ENCODE measurements around the gene SNX30.

Gene SNX30

GRCh38 chr9:112789891-112790774 lies 39.6 kb downstream of the SNX30 start:
- Histone ChIP-seq H3K27me3 (replicated peaks; ENCODE audit: control insufficient read depth, insufficient read depth, low read length, poor library complexity, severe bottlenecking) (no peaks in the 10 kb centered on the region), H3K27ac (ENCODE audit: insufficient read depth, low read length, poor library complexity, severe bottlenecking) (no peak overlapping the region), H3K36me3 (ENCODE audit: control insufficient read depth, insufficient read depth, low read length) (no peaks in the 10 kb centered on the region), H3K4me3 (ENCODE audit: insufficient read depth, low read depth, low read length, poor library complexity, severe bottlenecking) (no peak overlapping the region), H3K4me1 (ENCODE audit: control insufficient read depth, insufficient read depth, low read length, poor library complexity, severe bottlenecking) (no peaks in the 10 kb centered on the region), H3K9me3 (ENCODE audit: control insufficient read depth, low read length) (no peaks in the 10 kb centered on the region)
- no peak for DNase-seq

- no peak overlapping the region for H3K4me3 ChIP-seq (ENCODE audit: insufficient read depth, low read depth, low read length, poor library complexity, severe bottlenecking)
- no peaks in the 10 kb centered on the region for H3K9me3 ChIP-seq (ENCODE audit: control insufficient read depth, low read length)
- no peaks in the 10 kb centered on the region for H3K27me3 ChIP-seq (replicated peaks; ENCODE audit: control insufficient read depth, insufficient read depth, low read length, poor library complexity, severe bottlenecking)
- no peaks in the 10 kb centered on the region for H3K36me3 ChIP-seq (ENCODE audit: control insufficient read depth, insufficient read depth, low read length)
- no peak overlapping the region for H3K27ac ChIP-seq (ENCODE audit: insufficient read depth, low read length, poor library complexity, severe bottlenecking)
- H3K4me1 ChIP-seq (ENCODE audit: control insufficient read depth, insufficient read depth, low read length, poor library complexity, severe bottlenecking) = no peaks in the 10 kb centered on the region
- no peak for DNase-seq
Measured at GRCh38 chr9:112792670-112793069, 42.1 kb downstream of the SNX30 start.

GRCh38 chr9:112793213-112793810 lies 42.8 kb downstream of the SNX30 start:
- Histone ChIP-seq H3K9me3 (ENCODE audit: control insufficient read depth, low read length) (no peaks in the 10 kb centered on the region), H3K27ac (ENCODE audit: insufficient read depth, low read length, poor library complexity, severe bottlenecking) (no peak overlapping the region), H3K36me3 (ENCODE audit: control insufficient read depth, insufficient read depth, low read length) (no peaks in the 10 kb centered on the region), H3K4me1 (ENCODE audit: control insufficient read depth, insufficient read depth, low read length, poor library complexity, severe bottlenecking) (no peaks in the 10 kb centered on the region), H3K27me3 (replicated peaks; ENCODE audit: control insufficient read depth, insufficient read depth, low read length, poor library complexity, severe bottlenecking) (no peaks in the 10 kb centered on the region), H3K4me3 (ENCODE audit: insufficient read depth, low read depth, low read length, poor library complexity, severe bottlenecking) (no peak overlapping the region)
- peak; percentile 50 to 66 (median 59) for DNase-seq

GRCh38 chr9:112794731-112795130 lies 44.2 kb downstream of the SNX30 start:
- Histone ChIP-seq H3K4me3 (ENCODE audit: insufficient read depth, low read depth, low read length, poor library complexity, severe bottlenecking) (no peak overlapping the region), H3K4me1 (ENCODE audit: control insufficient read depth, insufficient read depth, low read length, poor library complexity, severe bottlenecking) (no peaks in the 10 kb centered on the region), H3K27ac (ENCODE audit: insufficient read depth, low read length, poor library complexity, severe bottlenecking) (no peak overlapping the region), H3K27me3 (replicated peaks; ENCODE audit: control insufficient read depth, insufficient read depth, low read length, poor library complexity, severe bottlenecking) (no peaks in the 10 kb centered on the region), H3K36me3 (ENCODE audit: control insufficient read depth, insufficient read depth, low read length) (no peaks in the 10 kb centered on the region), H3K9me3 (ENCODE audit: control insufficient read depth, low read length) (no peaks in the 10 kb centered on the region)
- no peak for DNase-seq

GRCh38 chr9:112795921-112796320 lies 45.4 kb downstream of the SNX30 start:
- H3K9me3 ChIP-seq (ENCODE audit: control insufficient read depth, low read length) = no peaks in the 10 kb centered on the region

GRCh38 chr9:112796485-112796884 lies 45.9 kb downstream of the SNX30 start:
- Histone ChIP-seq H3K27me3 (replicated peaks; ENCODE audit: control insufficient read depth, insufficient read depth, low read length, poor library complexity, severe bottlenecking) (no peaks in the 10 kb centered on the region), H3K4me3 (ENCODE audit: insufficient read depth, low read depth, low read length, poor library complexity, severe bottlenecking) (no peak overlapping the region), H3K9me3 (ENCODE audit: control insufficient read depth, low read length) (no peaks in the 10 kb centered on the region), H3K27ac (ENCODE audit: insufficient read depth, low read length, poor library complexity, severe bottlenecking) (no peak overlapping the region), H3K36me3 (ENCODE audit: control insufficient read depth, insufficient read depth, low read length) (no peaks in the 10 kb centered on the region), H3K4me1 (ENCODE audit: control insufficient read depth, insufficient read depth, low read length, poor library complexity, severe bottlenecking) (no peaks in the 10 kb centered on the region)
- DNase-seq = no peak

More at GRCh38 chr9:112795921-112796320, 45.4 kb downstream of the SNX30 start:
- no peak overlapping the region for H3K4me3 ChIP-seq (ENCODE audit: insufficient read depth, low read depth, low read length, poor library complexity, severe bottlenecking)
- no peak for DNase-seq
- no peaks in the 10 kb centered on the region for H3K4me1 ChIP-seq (ENCODE audit: control insufficient read depth, insufficient read depth, low read length, poor library complexity, severe bottlenecking)
- no peaks in the 10 kb centered on the region for H3K36me3 ChIP-seq (ENCODE audit: control insufficient read depth, insufficient read depth, low read length)
- H3K27ac ChIP-seq (ENCODE audit: insufficient read depth, low read length, poor library complexity, severe bottlenecking) = no peak overlapping the region
- no peaks in the 10 kb centered on the region for H3K27me3 ChIP-seq (replicated peaks; ENCODE audit: control insufficient read depth, insufficient read depth, low read length, poor library complexity, severe bottlenecking)

- DNase-seq = no peak
- peaks cover 4% of the 10 kb centered on the region for H3K36me3 ChIP-seq (ENCODE audit: control insufficient read depth, insufficient read depth, low read length)
- no peak overlapping the region for H3K4me3 ChIP-seq (ENCODE audit: insufficient read depth, low read depth, low read length, poor library complexity, severe bottlenecking)
- H3K27me3 ChIP-seq (replicated peaks; ENCODE audit: control insufficient read depth, insufficient read depth, low read length, poor library complexity, severe bottlenecking) = no peaks in the 10 kb centered on the region
- H3K9me3 ChIP-seq (ENCODE audit: control insufficient read depth, low read length) = no peaks in the 10 kb centered on the region
- no peak overlapping the region for H3K27ac ChIP-seq (ENCODE audit: insufficient read depth, low read length, poor library complexity, severe bottlenecking)
- no peaks in the 10 kb centered on the region for H3K4me1 ChIP-seq (ENCODE audit: control insufficient read depth, insufficient read depth, low read length, poor library complexity, severe bottlenecking)
Measured at GRCh38 chr9:112809351-112809848, 58.8 kb downstream of the SNX30 start.

- H3K9me3 ChIP-seq (ENCODE audit: control insufficient read depth, low read length) = no peaks in the 10 kb centered on the region
- H3K4me1 ChIP-seq (ENCODE audit: control insufficient read depth, insufficient read depth, low read length, poor library complexity, severe bottlenecking) = no peaks in the 10 kb centered on the region
- peaks cover 4% of the 10 kb centered on the region for H3K36me3 ChIP-seq (ENCODE audit: control insufficient read depth, insufficient read depth, low read length)
- no peak for DNase-seq
- H3K4me3 ChIP-seq (ENCODE audit: insufficient read depth, low read depth, low read length, poor library complexity, severe bottlenecking) = no peak overlapping the region
- no peak overlapping the region for H3K27ac ChIP-seq (ENCODE audit: insufficient read depth, low read length, poor library complexity, severe bottlenecking)
- no peaks in the 10 kb centered on the region for H3K27me3 ChIP-seq (replicated peaks; ENCODE audit: control insufficient read depth, insufficient read depth, low read length, poor library complexity, severe bottlenecking)
Measured at GRCh38 chr9:112809906-112810305, 59.3 kb downstream of the SNX30 start.

- Histone ChIP-seq H3K4me1 (ENCODE audit: control insufficient read depth, insufficient read depth, low read length, poor library complexity, severe bottlenecking) (no peaks in the 10 kb centered on the region), H3K27ac (ENCODE audit: insufficient read depth, low read length, poor library complexity, severe bottlenecking) (no peak overlapping the region), H3K27me3 (replicated peaks; ENCODE audit: control insufficient read depth, insufficient read depth, low read length, poor library complexity, severe bottlenecking) (no peaks in the 10 kb centered on the region), H3K36me3 (ENCODE audit: control insufficient read depth, insufficient read depth, low read length) (peaks cover 4% of the 10 kb centered on the region), H3K4me3 (ENCODE audit: insufficient read depth, low read depth, low read length, poor library complexity, severe bottlenecking) (no peak overlapping the region), H3K9me3 (ENCODE audit: control insufficient read depth, low read length) (no peaks in the 10 kb centered on the region)
- no peak for DNase-seq
Measured at GRCh38 chr9:112810696-112811490, 60.3 kb downstream of the SNX30 start.
